Measurements from ENCODE around the gene APLF.
"Not testable (repeated sequence)": the region's sequence is repeated elsewhere in the genome, so short reads cannot be mapped to it uniquely, and the experiment has no call there.

The APLF gene

DNA sequence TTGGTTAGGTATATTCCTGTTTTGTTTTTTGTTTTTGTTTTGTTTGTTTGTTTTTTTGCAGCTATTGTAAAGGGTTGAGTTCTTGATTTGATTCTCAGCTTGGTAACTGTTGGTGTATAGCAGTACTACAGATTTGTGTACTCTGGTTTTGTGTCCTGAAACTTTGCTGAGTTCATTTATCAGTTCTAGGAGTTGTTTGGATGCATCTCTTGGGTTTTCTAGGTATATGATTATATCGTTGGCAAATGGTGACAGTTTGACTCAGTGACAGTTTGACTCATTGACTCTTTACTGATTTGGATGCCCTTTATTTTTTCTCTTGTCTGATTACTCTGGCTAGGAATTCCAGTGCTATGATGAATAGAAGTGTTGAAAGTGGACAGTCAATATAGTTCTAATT lies 53.7 kb downstream of the APLF start:
- DNase-seq (ENCODE audit: low read depth in 2 of 3, low spot score in 1 of 3) = no peak

DNA sequence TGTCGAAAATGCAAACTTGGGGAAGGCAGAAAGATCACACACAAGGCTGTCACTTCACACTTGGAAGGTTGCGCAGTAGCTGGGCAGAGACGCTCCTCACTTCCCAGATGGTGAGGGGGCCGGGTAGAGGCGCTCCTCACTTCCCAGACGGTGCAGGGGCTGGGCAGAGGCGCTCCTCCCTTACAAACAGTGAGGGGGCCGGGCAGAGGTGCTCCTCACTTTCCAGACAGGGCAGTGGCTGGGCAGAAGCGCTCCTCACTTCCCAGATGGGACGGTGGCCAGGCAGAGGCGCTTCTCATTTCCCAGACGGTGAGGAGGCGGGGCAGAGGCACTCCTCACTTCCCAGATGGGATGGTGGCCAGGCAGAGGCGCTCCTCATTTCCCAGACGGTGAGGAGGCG lies 59.6 kb downstream of the APLF start:
- DNase-seq (ENCODE audit: low read depth in 2 of 3, low spot score in 1 of 3) = not testable (repeated sequence)

DNA sequence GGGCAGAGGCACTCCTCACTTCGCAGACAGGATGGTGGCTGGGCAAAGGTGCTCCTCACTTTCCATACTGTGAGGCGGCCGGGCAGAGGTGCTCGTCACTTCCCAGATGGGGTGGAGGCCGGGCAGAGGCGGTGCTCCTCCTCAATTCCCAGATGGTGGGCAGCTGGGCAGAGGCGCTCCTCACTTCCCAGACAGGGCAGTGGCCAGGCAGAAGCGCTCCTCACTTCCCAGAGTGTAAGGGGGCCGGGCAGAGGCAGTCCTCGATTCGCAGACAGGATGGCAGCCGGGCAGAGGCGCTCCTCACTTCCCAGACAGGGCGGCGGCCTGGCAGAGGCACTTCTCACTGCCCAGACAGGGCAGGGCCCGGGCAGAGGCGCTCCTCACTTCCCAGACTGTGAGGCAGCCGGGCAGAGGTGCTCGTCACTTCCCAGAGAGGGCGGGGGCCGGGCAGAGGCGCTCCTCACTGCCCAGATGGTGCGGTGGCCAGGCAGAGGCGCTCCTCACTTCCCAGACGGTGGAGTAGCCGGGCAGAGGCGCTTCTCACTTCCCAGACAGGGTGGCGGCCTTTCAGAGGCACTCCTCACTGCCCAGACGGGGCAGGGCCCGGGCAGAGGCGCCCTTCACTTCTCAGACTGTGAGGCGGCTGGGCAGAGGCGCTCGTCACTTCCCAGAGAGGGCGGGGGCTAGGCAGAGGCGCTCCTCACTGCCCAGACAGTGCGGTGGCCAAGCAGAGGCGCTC lies 60.1 kb downstream of the APLF start:
- DNase-seq (ENCODE audit: low read depth in 2 of 3, low spot score in 1 of 3) = not testable (repeated sequence)

DNA sequence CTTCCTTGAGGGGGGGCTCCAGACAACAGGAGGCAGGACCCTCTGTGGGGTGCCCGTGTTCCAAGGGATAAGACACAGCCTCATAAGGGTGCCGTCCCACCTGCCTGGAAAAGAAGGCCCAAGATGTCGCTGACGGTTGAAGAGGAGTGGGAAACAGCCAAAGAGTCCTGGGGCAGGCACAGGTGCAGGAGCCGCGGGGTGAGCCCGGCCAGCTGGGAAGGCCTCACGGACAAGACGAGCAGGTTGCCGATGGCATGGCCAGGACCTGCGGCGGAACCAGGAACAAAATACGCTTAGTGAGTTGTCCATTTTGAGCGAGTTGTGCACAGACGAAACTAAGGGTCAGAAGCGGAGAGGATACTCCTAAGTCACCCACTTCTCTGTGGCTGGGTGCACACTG lies 61.8 kb downstream of the APLF start:
- DNase-seq (ENCODE audit: low read depth in 2 of 3, low spot score in 1 of 3) = not testable (repeated sequence)

DNA sequence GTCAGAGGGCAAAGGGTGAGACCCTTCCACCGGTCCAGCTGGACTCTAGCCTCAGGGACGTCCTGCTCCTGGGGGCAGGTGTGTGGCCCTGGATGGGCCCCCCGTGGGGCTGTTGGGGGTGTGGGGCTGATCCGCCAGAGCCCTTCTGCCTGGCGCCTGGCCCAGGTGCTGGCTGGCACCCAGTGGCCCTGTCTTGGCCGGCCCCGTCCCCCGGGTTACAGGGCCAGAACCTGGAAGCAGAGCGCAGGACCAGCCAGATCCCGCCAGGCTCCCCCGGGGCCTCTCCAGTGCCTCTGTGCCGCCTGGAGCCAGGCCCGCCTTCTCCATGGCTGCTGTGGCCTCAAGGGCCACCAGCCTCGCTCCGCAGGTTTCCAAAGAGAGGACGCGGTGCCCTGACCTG lies 62.3 kb downstream of the APLF start:
- not testable (repeated sequence) for DNase-seq (ENCODE audit: low read depth in 2 of 3, low spot score in 1 of 3)

DNA sequence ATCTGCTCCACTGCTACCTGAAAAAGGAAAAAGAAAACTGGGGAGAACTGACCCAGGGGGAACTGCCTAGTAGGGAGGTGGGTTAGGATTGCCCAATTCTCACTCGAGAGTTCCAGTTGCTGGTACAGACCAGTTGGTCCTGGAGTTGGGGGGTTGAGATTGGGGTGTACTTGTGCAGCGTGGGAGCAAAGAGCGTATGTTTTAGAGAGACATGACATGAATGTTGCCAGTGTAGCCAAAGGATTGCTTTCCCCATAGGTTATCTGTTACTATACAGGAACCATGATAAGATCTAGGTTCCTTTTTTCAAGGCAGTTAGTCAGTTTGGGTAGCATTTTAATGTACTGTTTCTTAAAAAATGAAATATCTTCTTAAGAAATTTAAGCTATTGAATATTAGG lies 68.6 kb downstream of the APLF start:
- DNase-seq (ENCODE audit: low read depth in 2 of 3, low spot score in 1 of 3) = no peak

DNA sequence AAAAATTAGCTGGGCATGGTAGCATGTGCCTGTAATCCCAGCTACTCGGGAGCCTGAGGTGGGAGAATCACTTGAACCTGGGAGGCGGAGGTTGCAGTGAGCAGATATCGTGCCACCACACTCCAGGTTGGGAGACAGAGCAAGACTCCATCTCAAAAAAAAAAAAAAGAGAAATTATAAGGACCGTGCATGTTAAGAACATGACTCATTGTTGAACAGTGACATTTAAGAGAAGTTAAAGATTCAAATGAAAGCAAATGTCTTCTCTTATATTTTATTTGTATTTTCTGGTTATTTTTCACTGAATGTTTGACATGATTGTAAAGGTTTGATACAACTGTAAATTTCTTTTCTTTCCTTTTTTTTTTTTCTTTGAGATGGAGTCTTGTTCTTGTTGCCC lies 69.6 kb downstream of the APLF start:
- no peak for DNase-seq (ENCODE audit: low read depth in 2 of 3, low spot score in 1 of 3)

DNA sequence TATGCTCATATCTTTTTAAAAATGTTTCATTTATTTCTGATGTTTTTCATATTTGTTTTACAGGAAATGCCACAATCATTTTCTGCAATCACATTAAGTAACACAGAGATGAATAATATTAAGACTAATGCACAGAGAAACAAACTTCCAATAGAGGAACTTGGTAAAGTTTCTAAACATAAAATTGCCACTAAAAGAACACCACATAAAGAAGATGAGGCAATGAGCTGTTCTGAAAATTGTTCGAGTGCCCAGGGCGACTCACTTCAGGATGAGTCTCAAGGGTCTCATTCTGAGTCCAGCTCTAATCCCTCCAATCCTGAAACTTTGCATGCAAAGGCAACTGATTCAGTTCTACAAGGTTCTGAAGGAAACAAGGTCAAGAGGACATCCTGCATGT lies 70.4 kb downstream of the APLF start:
- DNase-seq (ENCODE audit: low read depth in 2 of 3, low spot score in 1 of 3) = no peak

DNA sequence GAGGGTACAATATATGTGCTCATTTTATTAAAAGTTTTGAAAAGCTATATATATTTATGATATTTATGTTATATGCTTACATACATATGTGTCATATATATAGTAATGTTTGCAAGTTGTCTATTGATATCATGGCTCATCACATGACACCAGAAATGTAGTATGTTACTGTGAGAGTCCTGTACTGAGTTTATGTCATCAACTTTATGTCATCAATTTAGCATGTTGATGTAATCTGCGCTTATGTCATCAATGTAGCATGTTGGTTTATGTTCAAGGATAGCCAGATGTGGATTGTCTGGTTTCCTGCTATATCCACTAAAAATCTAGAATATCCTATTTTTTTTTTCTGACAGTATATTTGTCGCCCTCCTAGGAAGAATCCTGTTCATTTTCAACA lies 77.4 kb downstream of the APLF start:
- no peak for DNase-seq (ENCODE audit: low read depth in 2 of 3, low spot score in 1 of 3)

DNA sequence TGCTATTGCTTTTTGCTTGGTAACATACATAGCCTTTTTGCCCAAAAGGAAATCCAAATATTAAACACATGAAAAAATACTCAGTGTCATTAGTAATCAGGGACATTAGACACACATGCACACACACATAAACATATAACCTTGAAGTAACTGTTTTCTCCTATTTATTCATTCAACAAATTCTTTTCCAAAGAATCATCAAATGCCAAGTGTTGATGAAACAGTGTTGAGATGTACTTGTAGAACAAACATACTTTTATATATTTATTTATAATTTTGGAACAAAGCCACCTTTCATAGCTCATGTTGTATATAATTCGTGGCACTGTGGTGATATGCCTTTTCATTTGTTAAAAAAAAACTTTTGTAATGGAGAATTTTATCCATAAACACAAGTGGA lies 81.0 kb downstream of the APLF start:
- DNase-seq (ENCODE audit: low read depth in 2 of 3, low spot score in 1 of 3) = no peak

DNA sequence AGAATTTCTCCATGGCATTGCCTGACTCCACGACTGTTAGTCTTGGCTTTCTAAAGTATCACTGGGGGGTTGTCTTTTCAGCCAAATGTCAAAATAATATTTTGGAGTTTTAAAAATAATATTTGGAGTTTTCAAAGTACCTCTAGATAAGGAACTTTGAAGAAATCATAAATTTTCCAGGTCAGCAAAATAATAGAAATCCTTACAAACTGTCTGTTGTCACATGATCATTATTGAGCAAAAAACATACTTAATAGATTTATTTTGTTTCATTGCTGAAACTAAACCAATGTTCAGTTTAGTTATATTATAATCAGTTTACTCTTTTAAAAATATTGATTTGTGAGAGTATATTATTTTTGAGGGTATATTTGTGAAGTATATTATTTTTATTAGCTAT lies 85.7 kb downstream of the APLF start:
- DNase-seq (ENCODE audit: low read depth in 2 of 3, low spot score in 1 of 3) = no peak

DNA sequence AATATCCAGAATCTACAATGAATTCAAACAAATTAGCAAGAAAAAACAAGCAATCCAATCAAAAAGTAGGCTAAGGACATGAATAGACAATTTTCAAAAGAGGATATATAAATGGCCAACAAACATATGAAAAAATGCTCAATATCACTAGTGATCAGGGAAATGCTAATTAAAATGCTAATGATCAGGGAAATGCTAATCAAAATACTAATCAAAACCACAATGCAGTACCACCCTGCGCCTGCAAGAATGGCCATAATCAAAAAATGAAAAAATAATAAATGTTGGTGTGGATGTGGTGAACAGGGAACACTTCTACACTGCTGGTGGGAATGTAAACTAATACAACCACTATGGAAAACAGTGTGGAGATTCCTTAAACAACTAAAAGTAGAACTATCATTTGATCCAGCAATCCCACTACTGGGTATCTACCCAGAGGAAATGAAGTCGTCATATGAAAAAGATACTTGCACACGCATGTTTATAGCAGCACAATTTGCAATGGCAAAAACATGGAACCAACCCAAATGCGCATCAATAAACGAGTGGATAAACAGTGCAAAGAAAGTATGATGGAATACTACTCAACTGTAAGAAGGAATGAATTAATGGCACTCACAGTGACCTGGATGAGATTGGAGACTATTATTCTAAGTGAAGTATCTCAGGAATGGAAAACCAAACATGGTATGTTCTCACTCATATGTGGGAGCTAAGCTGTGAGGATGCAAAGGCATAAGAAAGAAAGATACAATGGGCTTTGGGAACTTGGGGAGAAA lies 88.2 kb downstream of the APLF start:
- not testable (repeated sequence) for DNase-seq (ENCODE audit: low read depth in 2 of 3, low spot score in 1 of 3)

DNA sequence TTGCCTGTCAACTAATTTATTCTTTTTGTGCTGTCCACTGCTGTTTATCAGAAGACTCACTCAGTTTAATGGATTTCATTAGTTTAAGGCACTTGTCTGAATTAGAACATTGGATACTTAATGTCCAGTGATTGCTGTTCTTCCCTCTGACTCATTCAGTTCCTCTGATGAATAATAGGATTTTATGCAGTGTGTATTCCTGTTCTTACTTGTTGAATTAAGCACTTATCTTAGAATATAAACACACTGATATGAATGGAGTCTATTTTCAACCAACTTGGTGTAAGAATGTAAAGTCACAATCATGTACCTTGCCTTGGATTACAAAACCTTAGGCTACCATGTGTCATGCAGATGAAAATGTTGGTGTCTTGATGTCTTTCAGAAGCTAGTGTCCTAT lies 89.0 kb downstream of the APLF start:
- no peak for DNase-seq (ENCODE audit: low read depth in 2 of 3, low spot score in 1 of 3)

DNA sequence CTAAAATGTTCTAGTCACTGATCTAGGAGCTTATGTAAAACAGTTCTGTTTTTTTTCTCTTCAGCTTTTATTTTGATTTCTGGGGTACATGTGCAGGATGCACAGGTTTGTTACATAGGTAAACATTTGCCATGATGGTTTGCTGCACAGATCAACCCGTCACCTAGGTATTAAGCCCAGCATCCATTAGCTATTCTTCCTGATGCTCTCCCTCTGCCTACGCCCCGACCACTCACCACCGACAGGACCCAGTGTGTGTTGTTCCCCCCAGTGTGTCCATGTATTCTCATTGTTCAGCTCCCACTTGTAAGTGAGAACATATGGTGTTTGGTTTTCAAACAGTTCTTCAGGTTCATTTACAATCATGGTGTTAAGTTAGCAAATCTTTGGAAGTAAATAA lies 91.2 kb downstream of the APLF start:
- no peak for DNase-seq (ENCODE audit: low read depth in 2 of 3, low spot score in 1 of 3)

DNA sequence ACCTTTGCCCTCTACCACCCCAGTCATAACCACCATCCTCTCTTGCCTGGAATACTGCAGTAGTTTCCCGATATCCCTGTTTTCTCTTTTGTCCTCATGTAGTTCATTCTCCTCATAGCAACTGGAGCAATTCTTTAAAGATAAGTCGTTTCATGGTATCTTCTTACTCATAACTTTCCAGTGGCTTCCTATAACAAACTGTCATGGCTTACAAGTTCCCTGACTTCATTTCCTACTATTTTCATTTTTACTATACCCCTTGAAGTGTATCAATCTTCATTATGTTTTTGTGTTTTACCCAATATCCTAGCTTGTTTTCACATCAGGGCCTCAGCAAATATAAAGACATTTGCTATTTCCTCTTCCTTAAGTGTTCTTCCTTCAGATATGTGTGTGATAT lies 92.3 kb downstream of the APLF start:
- DNase-seq (ENCODE audit: low read depth in 2 of 3, low spot score in 1 of 3) = no peak

DNA sequence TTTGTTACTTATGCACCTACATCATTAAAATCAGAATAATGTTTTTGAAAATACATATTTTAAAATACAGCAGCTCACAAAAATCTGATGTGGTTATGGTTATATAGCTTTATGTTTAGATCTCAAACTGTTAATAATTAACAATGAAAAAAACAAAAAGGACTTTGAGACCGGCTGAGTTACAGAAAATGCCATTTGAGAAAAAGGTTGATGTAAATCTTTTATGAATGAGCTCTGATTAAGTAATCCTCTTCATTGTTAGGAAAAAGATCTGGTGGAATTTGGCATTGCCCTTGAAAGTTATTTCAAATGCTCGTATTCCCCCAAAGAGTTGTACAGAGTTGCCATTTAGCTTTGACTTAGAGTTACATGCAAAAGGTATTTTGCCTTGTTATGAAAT lies 93.2 kb downstream of the APLF start:
- DNase-seq (ENCODE audit: low read depth in 2 of 3, low spot score in 1 of 3) = no peak

DNA sequence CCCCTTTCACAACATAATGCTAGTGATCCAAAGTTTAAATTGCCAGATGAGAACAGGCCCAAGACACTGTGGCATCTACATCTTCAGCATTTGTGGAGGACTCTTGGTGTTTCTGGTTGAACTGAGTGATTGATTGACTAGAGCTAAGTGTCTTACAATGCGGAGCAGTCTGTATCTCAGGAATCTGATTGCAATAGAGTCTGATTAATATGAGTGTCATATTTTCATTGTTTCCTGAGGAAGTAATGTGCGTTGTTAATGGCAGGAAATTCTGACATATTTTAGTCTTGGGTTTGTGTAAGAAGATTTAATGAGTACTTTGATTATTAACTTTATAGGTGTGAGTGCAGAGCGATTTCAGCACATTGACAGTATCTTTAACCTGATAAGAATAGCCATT lies 94.0 kb downstream of the APLF start:
- no peak for DNase-seq (ENCODE audit: low read depth in 2 of 3, low spot score in 1 of 3)

DNA sequence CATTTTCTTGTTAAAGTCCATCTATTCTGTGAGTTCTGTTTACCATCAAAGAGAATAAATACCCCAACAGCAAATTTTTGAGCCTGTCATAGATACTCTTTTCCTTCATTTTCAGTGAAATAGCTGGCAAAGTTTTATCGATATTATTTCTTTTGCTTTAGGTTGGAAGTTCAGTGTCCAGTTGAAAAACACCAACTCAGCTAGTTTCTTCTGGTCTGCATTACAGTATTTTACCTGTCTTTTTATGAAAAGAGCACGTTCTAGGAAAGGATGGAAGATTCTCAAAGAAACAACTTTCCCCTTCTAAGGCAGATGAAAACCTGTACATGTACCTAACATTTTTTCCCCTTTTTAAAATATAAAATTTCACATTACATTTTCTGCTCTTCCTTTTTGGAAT lies 95.5 kb downstream of the APLF start:
- DNase-seq (ENCODE audit: low read depth in 2 of 3, low spot score in 1 of 3) = no peak

DNA sequence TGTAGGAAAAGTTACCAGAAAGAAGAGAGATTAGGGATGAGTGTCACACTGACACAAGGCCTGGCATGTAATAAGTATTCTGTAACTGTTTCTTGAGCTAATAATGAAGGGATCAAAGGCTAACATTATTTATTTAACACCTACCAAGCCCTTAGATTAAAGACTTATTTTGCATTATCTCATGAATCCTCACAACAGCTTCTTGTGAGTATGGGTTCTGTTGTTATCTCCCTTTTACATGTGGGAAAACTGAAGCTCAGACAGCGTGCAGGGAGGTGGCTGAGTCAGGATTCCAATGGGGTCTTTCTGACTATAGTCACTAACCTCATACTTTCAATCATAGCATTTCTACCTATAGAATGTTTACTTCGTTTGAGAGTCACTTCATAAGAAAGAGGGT lies 97.0 kb downstream of the APLF start:
- no peak for DNase-seq (ENCODE audit: low read depth in 2 of 3, low spot score in 1 of 3)

DNA sequence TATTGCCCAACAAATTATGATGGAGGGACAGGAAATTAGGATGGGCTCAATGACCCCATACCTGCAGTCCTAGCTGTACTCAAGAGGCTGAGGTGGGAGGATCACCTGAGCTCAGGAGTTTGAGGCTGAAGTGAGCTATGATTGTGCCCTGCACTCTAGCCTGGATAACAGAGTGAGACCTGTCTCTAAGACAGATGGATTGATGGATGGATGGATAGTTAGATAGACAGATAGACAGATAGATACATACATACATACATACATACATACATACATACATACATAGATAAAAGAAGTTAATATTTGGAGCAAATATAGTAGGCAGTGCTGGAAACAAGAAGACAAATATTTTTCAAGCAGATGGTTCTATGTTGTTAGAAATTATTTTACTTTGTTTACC lies 97.9 kb downstream of the APLF start:
- DNase-seq (ENCODE audit: low read depth in 2 of 3, low spot score in 1 of 3) = no peak

DNA sequence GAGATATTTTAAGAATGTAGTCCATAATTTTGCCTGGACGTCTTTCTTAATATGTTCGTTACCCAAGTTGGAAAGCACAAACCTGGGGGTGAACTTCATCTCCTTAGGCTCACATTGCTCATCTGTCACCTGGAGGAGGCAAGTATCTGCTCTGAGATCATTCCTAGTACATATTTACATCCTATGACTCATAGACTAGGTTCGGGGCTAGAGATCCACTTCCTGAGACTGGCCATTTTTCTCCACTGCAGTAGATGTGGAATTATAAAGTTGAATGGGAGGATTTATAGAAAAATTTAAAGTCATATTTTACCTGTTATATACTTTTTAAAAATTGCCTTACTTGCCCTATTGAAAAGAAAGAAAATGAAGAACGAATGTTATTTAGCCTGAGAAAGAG lies 98.5 kb downstream of the APLF start:
- no peak for DNase-seq (ENCODE audit: low read depth in 2 of 3, low spot score in 1 of 3)

DNA sequence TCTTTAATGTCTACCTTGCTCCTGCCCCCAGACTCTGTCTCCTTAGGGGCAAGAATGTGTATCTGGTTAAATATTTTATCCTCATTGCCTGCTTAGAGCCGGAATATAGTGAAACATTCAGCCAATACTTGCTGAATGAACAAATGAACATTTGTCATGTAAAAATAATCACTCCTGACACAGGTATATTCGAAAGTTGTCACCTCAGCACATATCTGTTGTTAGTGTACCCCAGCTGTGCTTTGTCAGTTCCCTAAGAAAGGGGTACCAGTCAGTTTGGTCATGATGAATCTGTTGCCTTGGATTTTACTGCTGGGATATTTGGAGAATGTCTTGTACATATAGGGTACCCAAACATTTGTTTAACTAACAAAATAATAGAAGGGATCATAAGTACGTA lies 99.0 kb downstream of the APLF start:
- DNase-seq (ENCODE audit: low read depth in 2 of 3, low spot score in 1 of 3) = no peak

DNA sequence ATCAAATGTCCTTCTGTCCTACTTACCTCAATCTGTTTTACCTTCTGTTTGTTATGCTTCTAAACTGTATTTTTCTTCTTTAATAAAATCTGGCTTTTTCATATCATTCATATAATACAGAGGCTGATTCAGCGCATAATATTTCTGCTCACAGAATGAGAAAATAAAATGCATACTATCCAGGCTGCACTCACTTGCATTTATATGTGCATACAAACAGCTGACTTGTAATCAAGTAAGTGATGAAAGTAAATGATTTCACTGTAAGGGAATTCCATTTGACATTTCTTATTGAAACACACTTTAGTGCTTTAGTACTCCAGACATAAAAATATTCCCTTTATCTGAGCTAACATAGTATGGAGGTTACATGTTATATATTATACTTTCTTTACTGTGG lies 100.7 kb downstream of the APLF start:
- no peak for DNase-seq (ENCODE audit: low read depth in 2 of 3, low spot score in 1 of 3)

Data from stimulated activated CD4-positive, alpha-beta T cell treated with anti-CD3 and anti-CD28 coated beads, Interleukin-12 subunit alpha, Interleukin-12 subunit beta, amount 100 ng/mL, for 48 hours (primary cell).